Mesendoderm (in vitro differentiated cells): ENCODE results near the gene CD3D. TPM values are rescaled to one million over a fixed set of nuclear protein-coding genes. Genes with fewer than 3 reads are reported as not detected.

Experiments
- DNase-seq: peaks from one replicate; pipeline ENCODE4 v3.0.0; 2013
- H2AK5ac ChIP-seq: 2 replicates; pipeline ENCODE4 v1.6.1; 2013; ENCODE audit warnings: low read length, inconsistent platforms
- H2BK120ac ChIP-seq: 2 replicates; pipeline ENCODE4 v1.6.1; 2013; ENCODE audit warnings: low read depth, mild to moderate bottlenecking, low read length, moderate library complexity, mixed read lengths
- H2BK15ac ChIP-seq: replicated peaks from 2 replicates; pipeline ENCODE4 v1.6.1; 2013; ENCODE audit warnings: low read depth, mild to moderate bottlenecking, moderate library complexity
- H2BK5ac ChIP-seq: 2 replicates; pipeline ENCODE4 v1.6.1; 2013; ENCODE audit warnings: low read length, inconsistent platforms
- H3K18ac ChIP-seq: 2 replicates; pipeline ENCODE4 v1.6.1; 2013; ENCODE audit warnings: mild to moderate bottlenecking, low read length, mixed read lengths
- H3K23ac ChIP-seq: one replicate; pipeline ENCODE4 v1.6.1; 2013; ENCODE audit warnings: low read length
- H3K27ac ChIP-seq: 2 replicates; pipeline ENCODE4 v1.5.1; 2013; ENCODE audit warnings: low read depth, mild to moderate bottlenecking, inconsistent platforms, low read length, moderate library complexity
- H3K27me3 ChIP-seq: 2 replicates; pipeline ENCODE4 v1.6.1; 2013; ENCODE audit warnings: low read length, control low read depth, mild to moderate bottlenecking, inconsistent platforms; ENCODE audit not compliant: insufficient read depth, poor library complexity
- H3K36me3 ChIP-seq: 2 replicates; pipeline ENCODE4 v1.6.1; 2013; ENCODE audit warnings: low read length, inconsistent platforms; ENCODE audit not compliant: control insufficient read depth, insufficient read depth
- H3K4ac ChIP-seq: one replicate; pipeline ENCODE4 v1.6.1; 2013; ENCODE audit warnings: low read depth, mild to moderate bottlenecking, low read length, moderate library complexity
- H3K4me1 ChIP-seq: 2 replicates; pipeline ENCODE4 v1.6.1; 2013; ENCODE audit warnings: low read depth, low read length, inconsistent platforms; ENCODE audit not compliant: control insufficient read depth
- H3K4me2 ChIP-seq: 2 replicates; pipeline ENCODE4 v1.6.1; 2013; ENCODE audit warnings: low read length
- H3K4me3 ChIP-seq: 2 replicates; pipeline ENCODE4 v1.5.1; 2013; ENCODE audit warnings: mild to moderate bottlenecking, low read length
- H3K56ac ChIP-seq: one replicate; pipeline ENCODE4 v1.6.1; 2013; ENCODE audit warnings: low read length
- H3K79me1 ChIP-seq: 2 replicates; pipeline ENCODE4 v1.6.1; 2013; ENCODE audit warnings: low read length, inconsistent platforms
- H3K79me2 ChIP-seq: 2 replicates; pipeline ENCODE4 v1.6.1; 2013; ENCODE audit warnings: mild to moderate bottlenecking, low read length; ENCODE audit not compliant: control insufficient read depth, insufficient read depth
- H3K9ac ChIP-seq: 2 replicates; pipeline ENCODE4 v1.6.1; 2013; ENCODE audit warnings: low read length, inconsistent platforms
- H4K5ac ChIP-seq: one replicate; pipeline ENCODE4 v1.6.1; 2013; ENCODE audit warnings: low read length
- H4K8ac ChIP-seq: one replicate; pipeline ENCODE4 v1.6.1; 2013; ENCODE audit warnings: low read depth, mild to moderate bottlenecking, control low read depth, low read length, moderate library complexity
- WGBS: extraction: QIAGEN DNeasy Blood & Tissue Kit; methylation state at CpG from one replicate; pipeline ENCODE4 v1.1.7; 2013; ENCODE audit warnings: low lambda C conversion rate, missing lambda C conversion rate; ENCODE audit not compliant: insufficient coverage; ENCODE audit errors: extremely low coverage; 5-methylcytosine and 5-hydroxymethylcytosine counted together
- polyA plus RNA-seq, 2 experiments: library from polyadenylated mRNA; stranded (reverse); fragments of 200-250 nt; gene quantifications; one replicate each; pipeline ENCODE4 v1.2.3, GENCODE V29; 2013

The CD3D gene
- 0.35 TPM for polyA plus RNA-seq (2013, experiment 1 of 2)
- 0.35 TPM for polyA plus RNA-seq (2013, experiment 2 of 2)

- H3K27ac ChIP-seq, result no peak within 1 kb of the TSS
- H3K36me3 ChIP-seq, result no peaks in the 10 kb centered on the region
- no peak within 1 kb of the TSS for H3K18ac ChIP-seq
- WGBS, result no CpG with 5 or more reads among the region's 13 CpGs
- no peak within 1 kb of the TSS for H2BK15ac ChIP-seq
- no peak within 1 kb of the TSS for H2BK120ac ChIP-seq
- H3K9ac ChIP-seq, result no peak within 1 kb of the TSS
- no peak within 1 kb of the TSS for H2BK5ac ChIP-seq
- no peak within 1 kb of the TSS for H4K5ac ChIP-seq
- H3K4ac ChIP-seq, result no peak within 1 kb of the TSS
- no peaks in the 10 kb centered on the region for H3K27me3 ChIP-seq
- no peaks in the 10 kb centered on the region for H3K79me1 ChIP-seq
- no peaks in the 10 kb centered on the region for H3K4me1 ChIP-seq
- no peak within 1 kb of the TSS for H2AK5ac ChIP-seq
- H3K56ac ChIP-seq, result no peak within 1 kb of the TSS
- H3K79me2 ChIP-seq, result no peaks in the 10 kb centered on the region
- H3K4me3 ChIP-seq, result no peak within 1 kb of the TSS
- H3K4me2 ChIP-seq, result no peak within 1 kb of the TSS
- no peak within 1 kb of the TSS for H3K23ac ChIP-seq
- H4K8ac ChIP-seq, result no peak within 1 kb of the TSS
- DNase-seq, result peak; percentile 19
Observed at GRCh38 chr11:118342503-118343161, at the start of gene CD3D. CD3D (minus strand) TSS chr11:118342705; CDS start chr11:118342607, 98 bp downstream.

GRCh38 chr11:118383657-118384056, 41.2 kb upstream of the CD3D start:
- WGBS, result no CpG with 5 or more reads among the region's 3 CpGs
- H3K36me3 ChIP-seq, result peaks cover 7% of the 10 kb centered on the region

GRCh38 chr11:118382954-118383353, 40.4 kb upstream of the CD3D start:
- no peaks in the 10 kb centered on the region for H3K4me1 ChIP-seq
- H3K9ac ChIP-seq, result no peak overlapping the region
- H3K23ac ChIP-seq, result no peak overlapping the region
- no peak overlapping the region for H3K18ac ChIP-seq
- no peaks in the 10 kb centered on the region for H3K27me3 ChIP-seq
- H3K4ac ChIP-seq, result no peak overlapping the region
- H2BK5ac ChIP-seq, result no peak overlapping the region
- H3K4me3 ChIP-seq, result no peak overlapping the region
- no peak overlapping the region for H3K4me2 ChIP-seq
- no peak overlapping the region for H2AK5ac ChIP-seq
- no peak overlapping the region for H2BK15ac ChIP-seq
- DNase-seq, result no peak
- H3K36me3 ChIP-seq, result peaks cover 7% of the 10 kb centered on the region
- no peaks in the 10 kb centered on the region for H3K79me2 ChIP-seq
- no peak overlapping the region for H4K5ac ChIP-seq
- H3K27ac ChIP-seq, result no peak overlapping the region
- no peak overlapping the region for H2BK120ac ChIP-seq
- H3K79me1 ChIP-seq, result no peaks in the 10 kb centered on the region
- H3K56ac ChIP-seq, result no peak overlapping the region
- no CpG with 5 or more reads among the region's 3 CpGs for WGBS
- H4K8ac ChIP-seq, result no peak overlapping the region

More at GRCh38 chr11:118383657-118384056, 41.2 kb upstream of the CD3D start:
- no peak overlapping the region for H2BK15ac ChIP-seq
- H3K4me3 ChIP-seq, result no peak overlapping the region
- H3K56ac ChIP-seq, result no peak overlapping the region
- H3K18ac ChIP-seq, result no peak overlapping the region
- no peak overlapping the region for H3K4me2 ChIP-seq
- no peak for DNase-seq
- no peak overlapping the region for H2AK5ac ChIP-seq
- no peak overlapping the region for H3K4ac ChIP-seq
- H3K79me1 ChIP-seq, result no peaks in the 10 kb centered on the region
- no peak overlapping the region for H2BK5ac ChIP-seq
- no peaks in the 10 kb centered on the region for H3K4me1 ChIP-seq
- H2BK120ac ChIP-seq, result no peak overlapping the region
- H4K5ac ChIP-seq, result no peak overlapping the region
- no peak overlapping the region for H3K27ac ChIP-seq
- H3K23ac ChIP-seq, result no peak overlapping the region
- H3K27me3 ChIP-seq, result no peaks in the 10 kb centered on the region
- H3K9ac ChIP-seq, result no peak overlapping the region
- no peaks in the 10 kb centered on the region for H3K79me2 ChIP-seq
- no peak overlapping the region for H4K8ac ChIP-seq

- H2BK15ac ChIP-seq, result no peak overlapping the region
- H3K79me1 ChIP-seq, result no peaks in the 10 kb centered on the region
- H3K18ac ChIP-seq, result no peak overlapping the region
- no peaks in the 10 kb centered on the region for H3K4me1 ChIP-seq
- no peak overlapping the region for H2BK5ac ChIP-seq
- H3K27ac ChIP-seq, result no peak overlapping the region
- no peak overlapping the region for H2AK5ac ChIP-seq
- DNase-seq, result peak; percentile 42
- H3K27me3 ChIP-seq, result no peaks in the 10 kb centered on the region
- H3K79me2 ChIP-seq, result no peaks in the 10 kb centered on the region
- H2BK120ac ChIP-seq, result no peak overlapping the region
- H3K4me2 ChIP-seq, result no peak overlapping the region
- no peak overlapping the region for H4K8ac ChIP-seq
- no peak overlapping the region for H3K9ac ChIP-seq
- no peak overlapping the region for H3K4me3 ChIP-seq
- H3K56ac ChIP-seq, result no peak overlapping the region
- no peak overlapping the region for H3K4ac ChIP-seq
- H4K5ac ChIP-seq, result no peak overlapping the region
- no peak overlapping the region for H3K23ac ChIP-seq
- peaks cover 4% of the 10 kb centered on the region for H3K36me3 ChIP-seq
Observed at GRCh38 chr11:118380571-118380970, 38.1 kb upstream of the CD3D start.

GRCh38 chr11:118379497-118379896, 37.0 kb upstream of the CD3D start:
- Histone ChIP-seq H2AK5ac (no peak overlapping the region), H3K4me3 (no peak overlapping the region), H3K36me3 (peaks cover 8% of the 10 kb centered on the region), H3K56ac (no peak overlapping the region), H2BK5ac (no peak overlapping the region), H2BK15ac (no peak overlapping the region), H3K27ac (no peak overlapping the region), H3K4me2 (no peak overlapping the region), H3K4ac (no peak overlapping the region), H3K27me3 (no peaks in the 10 kb centered on the region), H4K5ac (no peak overlapping the region), H3K18ac (no peak overlapping the region), H3K79me2 (no peaks in the 10 kb centered on the region), H2BK120ac (no peak overlapping the region), H3K79me1 (no peaks in the 10 kb centered on the region), H3K4me1 (no peaks in the 10 kb centered on the region), H4K8ac (no peak overlapping the region), H3K23ac (no peak overlapping the region), H3K9ac (no peak overlapping the region)
- no CpG with 5 or more reads among the region's 4 CpGs for WGBS
- no peak for DNase-seq

GRCh38 chr11:118375978-118376377, 33.5 kb upstream of the CD3D start:
- H4K5ac ChIP-seq, result no peak overlapping the region
- H3K9ac ChIP-seq, result no peak overlapping the region
- H3K79me1 ChIP-seq, result no peaks in the 10 kb centered on the region
- no peaks in the 10 kb centered on the region for H3K27me3 ChIP-seq
- no peak for DNase-seq
- H3K4me2 ChIP-seq, result no peak overlapping the region
- H3K79me2 ChIP-seq, result no peaks in the 10 kb centered on the region
- H2BK120ac ChIP-seq, result no peak overlapping the region
- peaks cover 10% of the 10 kb centered on the region for H3K36me3 ChIP-seq
- H3K4ac ChIP-seq, result no peak overlapping the region
- no peak overlapping the region for H3K27ac ChIP-seq
- no peak overlapping the region for H3K18ac ChIP-seq
- H2AK5ac ChIP-seq, result no peak overlapping the region
- no peak overlapping the region for H2BK5ac ChIP-seq
- no peak overlapping the region for H3K23ac ChIP-seq
- no peak overlapping the region for H3K4me3 ChIP-seq
- no peak overlapping the region for H4K8ac ChIP-seq
- no peak overlapping the region for H3K56ac ChIP-seq
- no peak overlapping the region for H2BK15ac ChIP-seq
- H3K4me1 ChIP-seq, result no peaks in the 10 kb centered on the region
